Gastrocnemius medialis (tissue), 4 donors: ENCODE measurements around the gene RUSF1. TPM values are rescaled to one million over a fixed set of nuclear protein-coding genes. Genes with fewer than 3 reads are reported as not detected.

ENCODE experiments used
- ATAC-seq, 2 donors: fragments of 150-250 bp; one replicate each; pipeline ENCODE4 v1.9.1; 2016
- DNase-seq, 2 donors: peaks; one replicate each; pipeline ENCODE4 v3.0.0-alpha.2; 2019
- H3K27ac ChIP-seq, 4 donors: fragments of 200-600 bp; sonication (generic); 1 replicate in 1 of 4; 2 replicates in 3 of 4; pipeline ENCODE4 v1.5.1; 2016 to 2018; ENCODE audit warnings: mild to moderate bottlenecking in 2 of 4, moderate library complexity in 1 of 4
- H3K27me3 ChIP-seq, 3 donors: fragments of 200-600 bp; sonication (generic) in 2 of 3; 1 replicate in 1 of 3; 2 replicates in 2 of 3; pipeline versions ENCODE4 v1.5.1 to v1.6.0; 2016 to 2019; ENCODE audit warnings: mild to moderate bottlenecking in 1 of 3, moderate library complexity in 1 of 3
- H3K36me3 ChIP-seq, 2 donors: fragments of 200-600 bp; sonication (generic) in 1 of 2; one replicate each; pipeline ENCODE4 v1.5.1; 2017 to 2018
- H3K4me1 ChIP-seq, 2 donors: fragments of 200-600 bp; sonication (generic) in 1 of 2; one replicate each; pipeline ENCODE4 v1.5.1; 2016 to 2017; ENCODE audit warnings: mild to moderate bottlenecking in 2 of 2
- H3K4me3 ChIP-seq, 4 donors: fragments of 200-600 bp; sonication (generic) in 3 of 4; 1 replicate in 1 of 4; 2 replicates in 3 of 4; pipeline ENCODE4 v1.5.1; 2016 to 2019; ENCODE audit warnings: mild to moderate bottlenecking in 2 of 4
- H3K9me3 ChIP-seq, 3 donors: fragments of 200-600 bp; sonication (generic) in 2 of 3; 1 replicate in 1 of 3; 2 replicates in 2 of 3; pipeline ENCODE4 v1.5.1; 2016 to 2019
- CTCF ChIP-seq, 5 experiments: fragments of 450-650 bp in 3 of 5; fragments of 200-600 bp in 2 of 5; sonication (generic) in 2 of 5; IDR thresholded peaks in 4 of 5; conservative IDR thresholded peaks in 1 of 5; 1 replicate in 4 of 5; 2 replicates in 1 of 5; pipeline ENCODE4 v1.5.1; 2016 to 2019; ENCODE audit warnings: antibody characterized with exemption in 5 of 5, mild to moderate bottlenecking in 3 of 5, moderate library complexity in 3 of 5
- POLR2A ChIP-seq, 2 donors: fragments of 450-650 bp; IDR thresholded peaks; one replicate each; pipeline ENCODE4 v1.6.1; 2017; ENCODE audit warnings: antibody characterized with exemption in 2 of 2, mild to moderate bottlenecking in 2 of 2, moderate library complexity in 2 of 2
- in situ Hi-C, 4 donors: fragments of 200-750 bp; cut with MboI; loops; one replicate each; pipeline versions ENCODE4 v1.15.0 to v1.8.0; 2017; ENCODE audit warnings: low sequenced_read_pairs in 4 of 4
- intact Hi-C: fragments of 100-400 bp; cut with DNase I; formaldehyde crosslinking; loops from one replicate; pipeline ENCODE4 v1.15.1; 2023; ENCODE audit warnings: low total_unique reads
- total RNA-seq, 4 donors: library from RNA; depleted of rRNA; stranded (reverse); fragments of >200 nt; gene quantifications; one replicate each; pipeline versions ENCODE4 v1.1.0 to v1.2.3, GENCODE V29; 2016

The RUSF1 gene
- total RNA-seq, 4 donors from 2014 or later = 6.7 to 15.1 (median 8.5) TPM

- peaks cover 0 to 49% of the 10 kb centered on the region in 2 donors for H3K36me3 ChIP-seq
- H3K27me3 ChIP-seq = no peaks in the 10 kb centered on the region
- intact Hi-C loops = loop anchor here (10.0 kb wide), 1 partner anchor 375 kb away; the partner anchor contains the start of gene ZNF267
- no peak overlapping the region for H3K4me3 ChIP-seq
- no peak for TF ChIP-seq POLR2A (IDR thresholded peaks at IDR 0.05)
- TF ChIP-seq CTCF (IDR thresholded peaks at IDR 0.05 in 4 of 5, conservative IDR thresholded peaks at IDR 0.05 in 1 of 5) = no peak
- H3K4me1 ChIP-seq = no peaks in the 10 kb centered on the region
- DNase-seq (no peak), ATAC-seq (no peak)
- H3K27ac ChIP-seq = no peak overlapping the region
- no peaks in the 10 kb centered on the region for H3K9me3 ChIP-seq
- in situ Hi-C loops = loop anchor here in 3 of 4 donors (10.0 to 25.0 kb wide), 4 partner anchors 45 to 387 kb away; partner anchors contain the start of genes ZNF267 (in 2 of the 3) and ARMC5 (in 1 of the 3)
Observed at GRCh38 chr16:31499928-31500327, 8.3 kb downstream of the RUSF1 start.

- H3K36me3 ChIP-seq = peaks cover 0 to 63% of the 10 kb centered on the region in 2 donors
- in situ Hi-C loops = no loop called here
Observed at GRCh38 chr16:31498493-31498892, 9.7 kb downstream of the RUSF1 start.

GRCh38 chr16:31496670-31497069 lies 11.5 kb downstream of the RUSF1 start:
- no peak overlapping the region for H3K27ac ChIP-seq

More at GRCh38 chr16:31498493-31498892, 9.7 kb downstream of the RUSF1 start:
- intact Hi-C loops = no loop called here
- TF ChIP-seq CTCF (IDR thresholded peaks at IDR 0.05 in 4 of 5, conservative IDR thresholded peaks at IDR 0.05 in 1 of 5) (no peak), POLR2A (IDR thresholded peaks at IDR 0.05) (no peak)
- Histone ChIP-seq H3K4me3 (no peak overlapping the region), H3K9me3 (no peaks in the 10 kb centered on the region), H3K27me3 (no peaks in the 10 kb centered on the region), H3K4me1 (no peaks in the 10 kb centered on the region), H3K27ac (no peak overlapping the region)
- ATAC-seq (no peak), DNase-seq (no peak)

GRCh38 chr16:31493506-31494125 lies 14.6 kb downstream of the RUSF1 start:
- Histone ChIP-seq H3K27ac (no peak overlapping the region), H3K4me3 (no peak overlapping the region), H3K27me3 (no peaks in the 10 kb centered on the region), H3K4me1 (peaks cover 0 to 2% of the 10 kb centered on the region in 2 donors), H3K36me3 (peaks cover 0 to 68% of the 10 kb centered on the region in 2 donors), H3K9me3 (no peaks in the 10 kb centered on the region)
- DNase-seq = no peak
- no peak for TF ChIP-seq CTCF (IDR thresholded peaks at IDR 0.05 in 4 of 5, conservative IDR thresholded peaks at IDR 0.05 in 1 of 5)
- no peak for TF ChIP-seq POLR2A (IDR thresholded peaks at IDR 0.05)
- ATAC-seq = no peak
- intact Hi-C loops = no loop called here
- in situ Hi-C loops = no loop called here

More at GRCh38 chr16:31496670-31497069, 11.5 kb downstream of the RUSF1 start:
- in situ Hi-C loops = no loop called here
- intact Hi-C loops = no loop called here
- TF ChIP-seq CTCF (IDR thresholded peaks at IDR 0.05 in 4 of 5, conservative IDR thresholded peaks at IDR 0.05 in 1 of 5) (no peak), POLR2A (IDR thresholded peaks at IDR 0.05) (no peak)
- no peak for ATAC-seq
- no peak for DNase-seq
- H3K4me1 ChIP-seq = no peaks in the 10 kb centered on the region
- H3K4me3 ChIP-seq = no peak overlapping the region
- peaks cover 0 to 81% of the 10 kb centered on the region in 2 donors for H3K36me3 ChIP-seq
- no peaks in the 10 kb centered on the region for H3K9me3 ChIP-seq
- H3K27me3 ChIP-seq = no peaks in the 10 kb centered on the region
